H1 (cell line): Measurements from ENCODE around the gene ATL3. TPM values are rescaled to one million over a fixed set of nuclear protein-coding genes. Genes with fewer than 3 reads are reported as not detected.

ENCODE experiments used
- CTCF ChIA-PET: fragments of 300-600 bp; sonication (Branson Sonifier 250); formaldehyde crosslinking; loops from one replicate; lab custom pipeline; 2021; ENCODE audit not compliant: partially characterized antibody; lab: Charles Lee
- POLR2A ChIA-PET: fragments of 300-600 bp; sonication (Branson Sonifier 250); formaldehyde crosslinking; loops from one replicate; lab custom pipeline; 2021; ENCODE audit warnings: inconsistent platforms; ENCODE audit not compliant: partially characterized antibody; lab: Charles Lee
- DNase-seq, 2 experiments: peaks; one replicate each; pipeline versions ENCODE4 v3.0.0 to v3.0.0-alpha.2; 2010 to 2022; ENCODE audit warnings: low spot score in 2 of 2, low read depth in 1 of 2, mixed read lengths in 1 of 2
- FAIRE-seq: peaks from 2 replicates; lab custom pipeline; 2011; peaks lifted over from hg19 to GRCh38; lab: Jason Lieb, UNC
- H2AFZ ChIP-seq: 2 replicates; pipeline ENCODE4 v1.8.1; 2012; ENCODE audit warnings: low read length, inconsistent platforms
- H2AK5ac ChIP-seq: 2 replicates; pipeline ENCODE4 v1.6.1; 2013; ENCODE audit warnings: low read depth, low read length
- H2BK120ac ChIP-seq: replicated peaks from 2 replicates; pipeline ENCODE3; 2013; ENCODE audit warnings: low read depth, low read length, inconsistent platforms
- H2BK12ac ChIP-seq: 2 replicates; pipeline ENCODE4 v1.6.1; 2013; ENCODE audit warnings: low read depth, low read length
- H2BK15ac ChIP-seq: 2 replicates; pipeline ENCODE4 v1.6.1; 2013; ENCODE audit warnings: low read length
- H2BK20ac ChIP-seq: 2 replicates; pipeline ENCODE4 v1.6.1; 2013; ENCODE audit warnings: low read length
- H2BK5ac ChIP-seq: 2 replicates; pipeline ENCODE4 v1.6.1; 2013; ENCODE audit warnings: low read depth, low read length
- H3K14ac ChIP-seq: 2 replicates; pipeline ENCODE4 v1.6.1; 2013; ENCODE audit warnings: inconsistent platforms; ENCODE audit not compliant: insufficient read length
- H3K18ac ChIP-seq: 2 replicates; pipeline ENCODE4 v1.6.1; 2013; ENCODE audit warnings: low read length; ENCODE audit errors: extremely low read depth
- H3K23ac ChIP-seq: 2 replicates; pipeline ENCODE4 v1.6.1; 2013; ENCODE audit warnings: inconsistent platforms; ENCODE audit not compliant: insufficient read length
- H3K23me2 ChIP-seq: 2 replicates; pipeline ENCODE4 v1.6.1; 2013; ENCODE audit warnings: low read depth, low read length
- H3K27ac ChIP-seq: 2 replicates; pipeline ENCODE4 v1.6.1; 2011; ENCODE audit warnings: low read depth, low read length, inconsistent platforms
- H3K27me3 ChIP-seq, 4 experiments: replicated peaks in 1 of 4; 1 replicate in 1 of 4; 2 replicates in 3 of 4; pipeline versions ENCODE4 v1.6.1 to v1.8.1; 2011 to 2013; ENCODE audit warnings: low read length in 3 of 4, mild to moderate bottlenecking in 3 of 4, inconsistent platforms in 2 of 4, mixed read lengths in 2 of 4, moderate library complexity in 1 of 4; ENCODE audit not compliant: control insufficient read depth in 3 of 4, insufficient read depth in 3 of 4; ENCODE audit errors: extremely low read depth in 1 of 4
- H3K36me3 ChIP-seq, 4 experiments: 2 replicates each; pipeline versions ENCODE4 v1.6.1 to v1.8.1; 2011 to 2013; ENCODE audit warnings: mild to moderate bottlenecking in 4 of 4, low read length in 3 of 4, moderate library complexity in 2 of 4, control low read depth in 1 of 4, inconsistent platforms in 1 of 4; ENCODE audit not compliant: insufficient read depth in 4 of 4, control insufficient read depth in 2 of 4
- H3K4ac ChIP-seq: replicated peaks from 2 replicates; pipeline ENCODE3; 2013; ENCODE audit warnings: low read length, low read depth, mixed read lengths, inconsistent platforms; ENCODE audit not compliant: insufficient read length
- H3K4me1 ChIP-seq, 4 experiments: replicated peaks in 1 of 4; 1 replicate in 1 of 4; 2 replicates in 3 of 4; pipeline versions ENCODE4 v1.6.1 to v1.8.1; 2011 to 2013; ENCODE audit warnings: low read length in 3 of 4, inconsistent platforms in 2 of 4, mixed read lengths in 1 of 4; ENCODE audit not compliant: insufficient read depth in 4 of 4, control insufficient read depth in 3 of 4
- H3K4me2 ChIP-seq, 2 experiments: 2 replicates each; pipeline versions ENCODE4 v1.6.1 to v1.8.1; 2011 to 2013; ENCODE audit warnings: low read depth in 2 of 2, low read length in 2 of 2, control low read depth in 1 of 2, inconsistent platforms in 1 of 2, mild to moderate bottlenecking in 1 of 2; ENCODE audit not compliant: insufficient read depth in 1 of 2
- H3K4me3 ChIP-seq, 4 experiments: fragments of 200-600, 300-600 bp in 1 of 4; sonication (generic), shearing (Covaris generic), sonication (Bioruptor Twin) in 1 of 4; 2 replicates each; pipeline versions ENCODE4 v1.5.1 to v1.8.1; 2011 to 2016; ENCODE audit warnings: low read length in 4 of 4, low read depth in 3 of 4, control low read depth in 2 of 4, inconsistent platforms in 2 of 4, mild to moderate bottlenecking in 2 of 4, mixed read lengths in 1 of 4, moderate library complexity in 1 of 4; ENCODE audit not compliant: insufficient read depth in 2 of 4; ENCODE audit errors: extremely low read depth in 1 of 4
- H3K56ac ChIP-seq: replicated peaks from 2 replicates; pipeline ENCODE3; 2013; ENCODE audit warnings: low read depth, mild to moderate bottlenecking, mixed read lengths, low read length, inconsistent platforms; ENCODE audit not compliant: insufficient read length
- H3K79me1 ChIP-seq: 2 replicates; pipeline ENCODE4 v1.6.1; 2013; ENCODE audit warnings: low read depth, low read length, control low read depth
- H3K79me2 ChIP-seq, 2 experiments: 2 replicates each; pipeline versions ENCODE4 v1.6.1 to v1.8.1; 2012 to 2013; ENCODE audit warnings: low read length in 2 of 2, mild to moderate bottlenecking in 2 of 2, inconsistent platforms in 1 of 2; ENCODE audit not compliant: insufficient read depth in 2 of 2, control insufficient read depth in 1 of 2
- H3K9ac ChIP-seq, 4 experiments: replicated peaks in 1 of 4; 1 replicate in 1 of 4; 2 replicates in 3 of 4; pipeline versions ENCODE4 v1.6.1 to v1.8.1; 2011 to 2013; ENCODE audit warnings: low read depth in 3 of 4, low read length in 3 of 4, control low read depth in 2 of 4, mild to moderate bottlenecking in 2 of 4, moderate library complexity in 2 of 4, inconsistent platforms in 1 of 4; ENCODE audit errors: extremely low read depth in 1 of 4
- H3K9me3 ChIP-seq, 2 experiments: 2 replicates each; pipeline versions ENCODE4 v1.6.1 to v1.8.1; 2012 to 2013; ENCODE audit warnings: mild to moderate bottlenecking in 2 of 2, moderate library complexity in 2 of 2, control low read depth in 1 of 2, inconsistent platforms in 1 of 2, low read depth in 1 of 2, low read length in 1 of 2, mixed read lengths in 1 of 2; ENCODE audit not compliant: insufficient read depth in 2 of 2
- H4K20me1 ChIP-seq, 2 experiments: replicated peaks in 1 of 2; 2 replicates each; pipeline versions ENCODE3 to v1.8.1; 2011 to 2013; ENCODE audit warnings: inconsistent platforms in 2 of 2, low read length in 2 of 2, mild to moderate bottlenecking in 1 of 2; ENCODE audit not compliant: insufficient read depth in 2 of 2, control insufficient read depth in 1 of 2
- H4K5ac ChIP-seq: 2 replicates; pipeline ENCODE4 v1.6.1; 2013; ENCODE audit warnings: low read length, low read depth, mixed read lengths, inconsistent platforms; ENCODE audit not compliant: insufficient read length
- H4K8ac ChIP-seq: 2 replicates; pipeline ENCODE4 v1.8.0; 2013; ENCODE audit warnings: mild to moderate bottlenecking, moderate library complexity, low read length, inconsistent platforms; ENCODE audit not compliant: insufficient read depth; ENCODE audit errors: extremely low read depth
- H4K91ac ChIP-seq: replicated peaks from 2 replicates; pipeline ENCODE3; 2013; ENCODE audit warnings: low read length, mixed read lengths, inconsistent platforms; ENCODE audit not compliant: insufficient read length
- CHD1 ChIP-seq: IDR thresholded peaks from 2 replicates; pipeline ENCODE4 v1.6.1; 2012; ENCODE audit warnings: low read depth, low read length, improper control_type of control experiment
- CREB1 ChIP-seq: IDR thresholded peaks from 2 replicates; pipeline ENCODE4 v1.6.1; 2012; ENCODE audit warnings: inconsistent platforms
- CTBP2 ChIP-seq: IDR thresholded peaks from 2 replicates; pipeline ENCODE4 v1.7.0; 2011; ENCODE audit warnings: borderline replicate concordance, mild to moderate bottlenecking, moderate library complexity, mixed read lengths, low read length; ENCODE audit not compliant: insufficient read depth, insufficient read length
- EZH2 ChIP-seq: fragments of 200-600 bp; sonication (generic); IDR thresholded peaks from 2 replicates; pipeline ENCODE4 v1.7.1; 2012; ENCODE audit warnings: low read depth, mild to moderate bottlenecking, moderate library complexity, low read length, inconsistent platforms; ENCODE audit not compliant: severe bottlenecking
- KDM4A ChIP-seq: IDR thresholded peaks from one replicate; pipeline ENCODE4 v1.7.1; 2012; ENCODE audit warnings: low read depth, mild to moderate bottlenecking, moderate library complexity, low read length, inconsistent platforms; ENCODE audit not compliant: severe bottlenecking
- NANOG ChIP-seq: IDR thresholded peaks from 2 replicates; pipeline ENCODE4 v1.6.1; 2011; ENCODE audit warnings: low read length, low read depth, mild to moderate bottlenecking, inconsistent platforms; ENCODE audit not compliant: insufficient read depth, poor library complexity, severe bottlenecking
- RBBP5 ChIP-seq: IDR thresholded peaks from 2 replicates; pipeline ENCODE4 v1.7.1; 2012; ENCODE audit warnings: low read depth, mild to moderate bottlenecking, inconsistent platforms, low read length, moderate library complexity, borderline replicate concordance
- SIX5 ChIP-seq: IDR thresholded peaks from 2 replicates; pipeline ENCODE4 v1.6.1; 2011; ENCODE audit warnings: mild to moderate bottlenecking, low read depth, low read length
- TBP ChIP-seq: IDR thresholded peaks from 2 replicates; pipeline ENCODE4 v1.6.1; 2011; ENCODE audit warnings: low read depth, low read length, improper control_type of control experiment
- WGBS, 2 experiments: shearing (Covaris generic) in 1 of 2; methylation state at CpG; one replicate each; pipeline versions ENCODE4 v1.1.6 to v1.1.7; 2013 to 2015; ENCODE audit warnings: low lambda C conversion rate in 2 of 2, mixed read lengths in 2 of 2, inconsistent platforms in 1 of 2, low coverage in 1 of 2, missing lambda C conversion rate in 1 of 2; ENCODE audit not compliant: insufficient replicate concordance in 2 of 2, insufficient coverage in 1 of 2, insufficient read length in 1 of 2; ENCODE audit errors: extremely low coverage in 1 of 2, missing lambda C conversion rate in 1 of 2; 5-methylcytosine and 5-hydroxymethylcytosine counted together
- polyA plus RNA-seq, 7 experiments: library from polyadenylated mRNA; depleted of rRNA in 3 of 7; stranded (reverse) in 5 of 7; unstranded in 2 of 7; fragments of >200 nt in 5 of 7; fragments of 200-250 nt in 2 of 7; gene quantifications; 1 replicate in 5 of 7; 2 replicates in 1 of 7; 4 replicates in 1 of 7; pipeline versions ENCODE4 v1.2.1 to v1.2.3, GENCODE V29; 2011 to 2013; ENCODE audit warnings: missing spikeins in 2 of 7, mixed read lengths in 2 of 7
- total RNA-seq: library from RNA; stranded (reverse); fragmentation: NEBNext Ultra II Directional; extraction: Animal tissue kit (Norgen Biotek cat#: 25700); gene quantifications from 2 replicates; pipeline ENCODE4 v1.2.1, GENCODE V29; 2021
- TF ChIP-seq, protein P1 (sequence below), 3 experiments: IDR thresholded peaks; 1 replicate in 2 of 3; 2 replicates in 1 of 3; pipeline versions ENCODE4 v1.5.1 to v1.6.1; 2011; ENCODE audit warnings: low read length in 3 of 3, mild to moderate bottlenecking in 3 of 3, inconsistent platforms in 2 of 3, low read depth in 1 of 3, moderate library complexity in 1 of 3; ENCODE audit not compliant: insufficient read depth in 1 of 3; ENCODE audit errors: control extremely low read depth in 1 of 3

The ATL3 gene
- total and polyA plus RNA-seq, 2 of the 8 experiments (the other 6 are each of a cell fraction or from before 2014, with no cell fraction given) = 7.8 to 24.5 TPM

- DNase-seq (no peak), FAIRE-seq (no peak)
- Histone ChIP-seq H3K9me3 (no peaks in the 10 kb centered on the region), H3K27ac (no peak overlapping the region), H4K8ac (no peak overlapping the region), H3K4ac (no peak overlapping the region), H2BK5ac (no peak overlapping the region), H3K18ac (no peak overlapping the region), H4K91ac (no peak overlapping the region), H4K20me1 (no peaks in the 10 kb centered on the region), H3K23me2 (0 out of 2 replicates have a peak, but pooled peaks cover 1% of the 10 kb centered on the region), H3K79me2 (no peaks in the 10 kb centered on the region), H3K9ac (no peak overlapping the region), H3K23ac (no peak overlapping the region), H2BK15ac (no peak overlapping the region; the same call in 1 of the 2 replicates), H2BK20ac (no peak overlapping the region), H3K27me3 (no peaks in the 10 kb centered on the region), H2BK12ac (no peak overlapping the region), H3K4me2 (no peak overlapping the region), H2BK120ac (no peak overlapping the region), H3K56ac (no peak overlapping the region), H3K4me1 (peaks cover 0 to 3% (median under 1%) of the 10 kb centered on the region in 4 experiments; a peak in 5 of 7 replicates), H2AK5ac (no peak overlapping the region), H2AFZ (no peak overlapping the region), H3K79me1 (no peaks in the 10 kb centered on the region), H4K5ac (no peak overlapping the region), H3K36me3 (peaks cover 0 to 3% (median 1%) of the 10 kb centered on the region in 4 experiments; a peak in 3 of 8 replicates), H3K4me3 (no peak overlapping the region), H3K14ac (no peak overlapping the region)
- ChIA-PET CTCF (interaction anchor here (0.6 to 5.6 kb wide), 6 partner anchors 14 to 603 kb away, joined by 3 to 27 read pairs (median 4); no protein-coding TSS in a partner anchor), POLR2A (interaction anchor here (1.3 kb wide), 1 partner anchor 10 kb away, joined by 3 read pairs; no protein-coding TSS in a partner anchor)
- 88% methylated on average over 7 of the region's 7 CpGs; no CpG with 5 or more reads in 1 of the 2 experiments for WGBS, 2 experiments
- no peak for TF ChIP-seq NANOG
- TF ChIP-seq SIX5 = no peak
- TF ChIP-seq CHD1 = no peak
- TF ChIP-seq CREB1 = no peak
- no peak for TF ChIP-seq CTBP2
- TF ChIP-seq KDM4A = no peak
- no peak for TF ChIP-seq TBP
- TF ChIP-seq, protein P1, sequence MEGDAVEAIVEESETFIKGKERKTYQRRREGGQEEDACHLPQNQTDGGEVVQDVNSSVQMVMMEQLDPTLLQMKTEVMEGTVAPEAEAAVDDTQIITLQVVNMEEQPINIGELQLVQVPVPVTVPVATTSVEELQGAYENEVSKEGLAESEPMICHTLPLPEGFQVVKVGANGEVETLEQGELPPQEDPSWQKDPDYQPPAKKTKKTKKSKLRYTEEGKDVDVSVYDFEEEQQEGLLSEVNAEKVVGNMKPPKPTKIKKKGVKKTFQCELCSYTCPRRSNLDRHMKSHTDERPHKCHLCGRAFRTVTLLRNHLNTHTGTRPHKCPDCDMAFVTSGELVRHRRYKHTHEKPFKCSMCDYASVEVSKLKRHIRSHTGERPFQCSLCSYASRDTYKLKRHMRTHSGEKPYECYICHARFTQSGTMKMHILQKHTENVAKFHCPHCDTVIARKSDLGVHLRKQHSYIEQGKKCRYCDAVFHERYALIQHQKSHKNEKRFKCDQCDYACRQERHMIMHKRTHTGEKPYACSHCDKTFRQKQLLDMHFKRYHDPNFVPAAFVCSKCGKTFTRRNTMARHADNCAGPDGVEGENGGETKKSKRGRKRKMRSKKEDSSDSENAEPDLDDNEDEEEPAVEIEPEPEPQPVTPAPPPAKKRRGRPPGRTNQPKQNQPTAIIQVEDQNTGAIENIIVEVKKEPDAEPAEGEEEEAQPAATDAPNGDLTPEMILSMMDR (IDR thresholded peaks at IDR 0.05; ENCODE audit: control extremely low read depth in 1 of 3, insufficient read depth in 1 of 3, low read depth in 1 of 3, low read length in 3 of 3) = no peak
- no peak for TF ChIP-seq EZH2
- no peak for TF ChIP-seq RBBP5
Observed at GRCh38 chr11:63623513-63624140, 47.5 kb downstream of the ATL3 start.
